Upper lobe of right lung (tissue), 1 donor: ENCODE results near the gene LRMDA. TPM values are rescaled to one million over a fixed set of nuclear protein-coding genes. Genes with fewer than 3 reads are reported as not detected.

Experiments
- ATAC-seq: fragments of 200-7000 bp; cut with Tn5 transposase; one replicate; pipeline ENCODE4 v1.9.1; 2020; ENCODE audit warnings: mild to moderate bottlenecking, moderate library complexity
- DNase-seq: peaks from one replicate; pipeline ENCODE4 v3.0.0-alpha.2; 2020
- H3K27ac ChIP-seq: fragments of 200-600 bp; one replicate; pipeline ENCODE4 v1.8.0; 2022
- H3K27me3 ChIP-seq: fragments of 200-600 bp; one replicate; pipeline ENCODE4 v1.8.0; 2022; ENCODE audit warnings: mild to moderate bottlenecking
- H3K36me3 ChIP-seq: fragments of 200-600 bp; one replicate; pipeline ENCODE4 v1.8.0; 2022
- H3K4me1 ChIP-seq: fragments of 200-600 bp; one replicate; pipeline ENCODE4 v1.8.0; 2022
- H3K4me3 ChIP-seq: fragments of 200-600 bp; one replicate; pipeline ENCODE4 v1.8.0; 2022; ENCODE audit warnings: mild to moderate bottlenecking
- H3K9me3 ChIP-seq: fragments of 200-600 bp; one replicate; pipeline ENCODE4 v1.8.0; 2022
- CTCF ChIP-seq: fragments of 200-600 bp; IDR thresholded peaks from one replicate; pipeline ENCODE4 v1.8.0; 2022; ENCODE audit warnings: antibody characterized with exemption
- intact Hi-C: fragments of 100-400 bp; cut with DNase I; formaldehyde crosslinking; loops from one replicate; pipeline ENCODE4 v1.11.0; 2022
- total RNA-seq: library from RNA; stranded (reverse); fragmentation: NEBNext Ultra II Directional; extraction: Animal tissue kit (Norgen Biotek cat#: 25700); gene quantifications from one replicate; pipeline ENCODE4 v1.2.1, GENCODE V29; 2021
- donor health status: DM: no; HTN: yes; CAD: no; lungs with severe emphysema.

The LRMDA gene
- total RNA-seq, 1 donor from 2014 or later: 20.0 TPM

GRCh38 chr10:75999515-76000209, 568.2 kb downstream of the LRMDA start:
- Histone ChIP-seq H3K36me3 (no peaks in the 10 kb centered on the region), H3K9me3 (no peaks in the 10 kb centered on the region), H3K4me1 (no peaks in the 10 kb centered on the region), H3K4me3 (no peak overlapping the region), H3K27ac (no peak overlapping the region), H3K27me3 (no peaks in the 10 kb centered on the region)
- TF ChIP-seq CTCF: no peak
- no peak for ATAC-seq
- DNase-seq: no peak
- intact Hi-C loops: no loop called here

- no peak for DNase-seq
- no peak for ATAC-seq
- TF ChIP-seq CTCF: no peak
- intact Hi-C loops: no loop called here
- Histone ChIP-seq H3K27ac (no peak overlapping the region), H3K36me3 (no peaks in the 10 kb centered on the region), H3K27me3 (no peaks in the 10 kb centered on the region), H3K4me1 (no peaks in the 10 kb centered on the region), H3K9me3 (no peaks in the 10 kb centered on the region), H3K4me3 (no peak overlapping the region)
These were observed 569.1 kb downstream of the LRMDA start for GRCh38 chr10:76000550-76000949.

- H3K4me1 ChIP-seq: no peaks in the 10 kb centered on the region
- ATAC-seq: no peak
- no peak overlapping the region for H3K4me3 ChIP-seq
- H3K36me3 ChIP-seq: no peaks in the 10 kb centered on the region
- intact Hi-C loops: no loop called here
- DNase-seq: no peak
- H3K27ac ChIP-seq: no peak overlapping the region
- TF ChIP-seq CTCF: no peak
- no peaks in the 10 kb centered on the region for H3K27me3 ChIP-seq
- H3K9me3 ChIP-seq: no peaks in the 10 kb centered on the region
These were observed 569.6 kb downstream of the LRMDA start for GRCh38 chr10:76001019-76001418.

GRCh38 chr10:76001461-76001860, 570.0 kb downstream of the LRMDA start:
- no peak for TF ChIP-seq CTCF
- ATAC-seq (no peak), DNase-seq (no peak)

GRCh38 chr10:76002262-76002854, 570.9 kb downstream of the LRMDA start:
- H3K27me3 ChIP-seq: no peaks in the 10 kb centered on the region
- intact Hi-C loops: no loop called here
- no peak for TF ChIP-seq CTCF
- ATAC-seq (no peak), DNase-seq (no peak)
- no peaks in the 10 kb centered on the region for H3K4me1 ChIP-seq
- H3K4me3 ChIP-seq: no peak overlapping the region
- no peaks in the 10 kb centered on the region for H3K36me3 ChIP-seq
- H3K27ac ChIP-seq: no peak overlapping the region
- H3K9me3 ChIP-seq: no peaks in the 10 kb centered on the region

More at GRCh38 chr10:76001461-76001860, 570.0 kb downstream of the LRMDA start:
- H3K9me3 ChIP-seq: no peaks in the 10 kb centered on the region
- no peak overlapping the region for H3K27ac ChIP-seq
- H3K4me3 ChIP-seq: no peak overlapping the region
- intact Hi-C loops: no loop called here
- H3K4me1 ChIP-seq: no peaks in the 10 kb centered on the region
- H3K27me3 ChIP-seq: no peaks in the 10 kb centered on the region
- H3K36me3 ChIP-seq: no peaks in the 10 kb centered on the region
